Measurements from ENCODE around the gene KLF11.
"Not testable (repeated sequence)": the region's sequence is repeated elsewhere in the genome, so short reads cannot be mapped to it uniquely, and the experiment has no call there.

DNA sequence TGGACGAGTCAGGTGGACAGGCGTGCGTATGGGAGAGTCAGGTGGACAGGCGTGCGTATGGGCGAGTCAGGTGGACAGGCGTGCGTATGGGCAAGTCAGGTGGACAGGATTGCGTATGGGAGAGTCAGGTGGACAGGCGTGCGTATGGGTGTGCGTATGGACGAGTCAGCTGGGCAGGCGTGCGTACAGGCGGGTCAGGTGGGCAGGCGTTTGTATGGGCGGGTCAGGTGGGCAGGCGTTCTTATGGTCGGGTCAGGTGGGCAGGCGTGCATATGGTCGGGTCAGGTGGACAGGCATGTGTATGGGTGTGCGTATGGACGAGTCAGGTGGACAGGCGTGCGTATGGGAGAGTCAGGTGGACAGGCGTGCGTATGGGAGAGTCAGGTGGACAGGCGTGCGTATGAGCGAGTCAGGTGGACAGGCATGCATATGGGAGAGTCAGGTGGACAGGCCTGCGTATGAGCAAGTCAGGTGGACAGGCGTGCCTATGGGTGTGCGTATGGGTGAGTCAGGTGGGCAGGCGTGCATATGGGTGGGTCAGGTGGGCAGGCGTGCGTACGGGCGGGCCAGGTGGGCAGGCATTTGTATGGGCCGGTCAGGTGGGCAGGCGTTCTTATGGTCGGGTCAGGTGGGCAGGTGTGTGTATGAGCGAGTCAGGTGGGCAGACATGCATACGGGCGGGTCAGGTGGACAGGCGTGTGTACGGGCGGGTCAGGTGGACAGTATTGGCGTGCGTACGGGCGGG lies 32.3 kb upstream of the KLF11 start:
- TF ChIP-seq, protein P1, sequence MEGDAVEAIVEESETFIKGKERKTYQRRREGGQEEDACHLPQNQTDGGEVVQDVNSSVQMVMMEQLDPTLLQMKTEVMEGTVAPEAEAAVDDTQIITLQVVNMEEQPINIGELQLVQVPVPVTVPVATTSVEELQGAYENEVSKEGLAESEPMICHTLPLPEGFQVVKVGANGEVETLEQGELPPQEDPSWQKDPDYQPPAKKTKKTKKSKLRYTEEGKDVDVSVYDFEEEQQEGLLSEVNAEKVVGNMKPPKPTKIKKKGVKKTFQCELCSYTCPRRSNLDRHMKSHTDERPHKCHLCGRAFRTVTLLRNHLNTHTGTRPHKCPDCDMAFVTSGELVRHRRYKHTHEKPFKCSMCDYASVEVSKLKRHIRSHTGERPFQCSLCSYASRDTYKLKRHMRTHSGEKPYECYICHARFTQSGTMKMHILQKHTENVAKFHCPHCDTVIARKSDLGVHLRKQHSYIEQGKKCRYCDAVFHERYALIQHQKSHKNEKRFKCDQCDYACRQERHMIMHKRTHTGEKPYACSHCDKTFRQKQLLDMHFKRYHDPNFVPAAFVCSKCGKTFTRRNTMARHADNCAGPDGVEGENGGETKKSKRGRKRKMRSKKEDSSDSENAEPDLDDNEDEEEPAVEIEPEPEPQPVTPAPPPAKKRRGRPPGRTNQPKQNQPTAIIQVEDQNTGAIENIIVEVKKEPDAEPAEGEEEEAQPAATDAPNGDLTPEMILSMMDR (conservative IDR thresholded peaks at IDR 0.05 in 1 of 2, IDR thresholded peaks at IDR 0.05 in 1 of 2; ENCODE audit: low read depth in 1 of 2, low read length in 2 of 2) = not testable (repeated sequence)
- TF ChIP-seq EZH2 (IDR thresholded peaks at IDR 0.05; ENCODE audit: low read length, missing control alignments) = not testable (repeated sequence)
